ENCODE data around the gene ZFP90.

The ZFP90 gene

DNA sequence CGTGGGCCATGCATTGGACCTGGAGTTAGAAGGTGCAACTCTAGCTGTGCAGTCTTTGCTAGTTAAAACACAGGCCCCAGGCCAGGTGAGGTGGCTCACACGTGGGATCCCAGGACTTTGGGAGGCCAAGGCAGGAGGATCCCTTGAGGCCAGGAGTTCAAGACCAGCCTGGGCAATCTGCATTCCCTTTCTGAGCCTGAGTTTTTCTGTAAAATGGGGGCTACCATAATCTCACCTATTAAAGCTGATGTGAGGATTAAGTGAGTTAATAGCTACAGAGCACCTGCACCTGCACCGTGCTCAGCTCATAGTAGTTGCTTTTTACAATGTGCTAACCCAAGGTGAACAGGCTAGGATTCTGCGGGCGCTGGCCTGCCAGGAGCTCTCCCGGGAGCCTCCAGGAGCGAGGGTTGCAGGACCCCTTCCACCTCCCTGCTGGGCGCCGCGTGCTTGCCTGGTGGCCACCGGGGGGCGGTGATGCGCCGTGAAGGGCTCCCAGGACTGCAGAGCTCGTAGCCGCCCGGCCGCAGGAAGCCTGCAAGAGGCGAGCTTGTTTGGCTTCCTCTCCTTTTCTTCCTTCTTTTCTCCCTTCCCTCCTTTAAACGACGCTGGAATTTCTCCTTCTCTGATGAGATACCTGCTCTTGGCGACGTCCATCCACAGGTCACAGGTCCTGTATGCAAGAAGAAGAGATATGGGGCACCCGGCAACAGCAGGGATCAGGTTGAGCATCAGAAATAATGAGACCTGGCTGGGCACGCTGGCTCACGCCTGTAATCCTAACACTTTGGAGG is 51.3 kb downstream of the ZFP90 start:
- DNase-seq: peak; percentile 22 to 63 (median 37)

DNA sequence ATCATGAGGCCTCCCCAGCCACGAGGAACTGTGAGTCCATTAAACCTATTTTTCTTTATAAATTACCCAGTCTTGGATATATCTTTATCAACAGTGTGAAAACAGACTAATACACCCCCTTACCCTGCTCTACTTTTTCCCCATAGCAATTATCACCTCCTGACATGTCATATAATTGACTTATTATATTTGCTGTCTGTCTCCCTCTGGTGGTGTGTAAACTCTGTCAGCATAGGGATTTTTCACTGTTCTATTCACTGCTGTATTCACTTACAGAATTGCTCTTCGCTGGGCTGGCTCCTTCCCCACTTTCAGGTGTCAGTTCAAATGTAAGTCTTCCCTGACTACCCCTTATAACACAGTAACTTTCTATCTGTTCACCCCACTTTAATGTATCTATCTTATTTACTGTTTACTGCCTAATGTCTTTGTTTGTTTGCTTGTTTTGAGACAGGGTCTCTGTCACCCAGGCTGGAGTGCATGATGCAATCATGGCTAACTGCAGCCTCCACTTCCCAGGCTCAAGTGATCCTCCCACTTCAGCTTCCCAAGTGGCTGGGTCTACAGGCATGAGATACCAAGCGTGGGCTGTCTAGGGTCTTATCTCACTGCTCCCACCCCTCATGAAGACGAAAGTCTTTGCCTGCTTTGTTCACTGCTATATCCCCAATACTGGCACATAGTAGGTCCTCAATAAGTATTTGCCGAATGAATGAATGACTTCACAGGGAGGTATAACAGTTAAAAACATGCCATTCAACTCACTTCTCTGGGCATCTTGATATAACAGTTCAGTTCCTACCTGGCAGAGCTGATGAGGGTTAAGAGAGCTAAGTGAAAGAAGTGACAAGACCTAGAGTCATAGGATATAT is 53.6 kb downstream of the ZFP90 start:
- DNase-seq: peak in 2 of 5 donors; percentile 1 to 14

DNA sequence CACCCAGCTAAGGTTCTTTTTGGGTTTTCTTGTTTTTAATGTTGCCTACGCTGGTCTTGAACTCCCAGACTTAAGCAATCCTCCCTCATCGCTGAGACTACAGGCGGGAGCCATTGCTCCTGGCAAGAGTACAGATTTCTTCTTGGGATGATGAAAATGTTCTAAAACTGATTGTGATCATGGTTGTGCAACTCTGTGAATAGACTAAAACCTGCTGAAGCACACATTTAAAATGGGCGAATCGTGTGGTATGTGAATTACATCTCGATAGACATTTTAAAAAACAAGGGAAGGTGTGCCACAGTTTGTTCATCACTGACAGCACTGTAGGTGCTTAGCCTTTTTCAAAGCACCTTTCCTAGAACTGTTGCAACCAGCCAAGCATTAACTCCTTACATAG is 57.2 kb downstream of the ZFP90 start:
- no peak for DNase-seq

DNA sequence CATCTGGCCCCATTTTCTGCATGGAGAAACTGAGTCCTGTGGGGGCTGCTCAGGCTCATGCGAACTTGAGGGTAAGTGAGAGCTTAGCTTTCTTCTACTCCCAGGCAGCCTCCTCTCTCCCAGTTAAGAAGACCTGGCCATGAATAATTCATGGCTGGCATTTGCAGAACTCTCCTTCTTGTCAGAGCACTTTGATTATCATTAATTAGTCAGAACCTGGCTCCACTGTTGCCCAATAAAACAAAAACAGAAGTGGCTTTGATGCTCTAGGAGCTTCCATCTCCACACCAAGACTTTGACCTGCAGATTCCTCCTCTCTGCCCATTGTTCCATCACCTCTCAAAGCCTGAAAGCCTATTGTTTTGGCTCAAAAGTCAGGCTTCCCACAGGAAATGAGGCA is 60.5 kb downstream of the ZFP90 start:
- DNase-seq: no peak

DNA sequence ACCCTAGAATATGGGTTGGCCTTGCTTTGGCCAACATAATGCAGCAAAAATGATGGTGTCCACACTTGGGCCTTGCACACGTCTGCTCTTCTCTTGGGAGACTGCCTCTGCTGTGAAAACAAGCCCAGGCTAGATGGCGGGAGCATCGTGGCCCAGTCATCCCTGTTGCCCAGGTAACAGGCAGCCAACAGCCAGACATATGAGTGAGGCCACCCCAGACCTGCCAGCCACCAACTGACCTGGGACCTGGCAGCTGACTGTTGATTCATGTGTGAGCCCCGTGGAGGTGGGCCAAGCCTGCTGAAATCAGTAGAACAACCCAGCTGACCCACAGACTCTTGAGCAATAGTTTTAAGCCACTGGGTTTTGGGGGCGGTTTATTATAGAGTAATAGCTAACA is 66.7 kb downstream of the ZFP90 start:
- DNase-seq: no peak

DNA sequence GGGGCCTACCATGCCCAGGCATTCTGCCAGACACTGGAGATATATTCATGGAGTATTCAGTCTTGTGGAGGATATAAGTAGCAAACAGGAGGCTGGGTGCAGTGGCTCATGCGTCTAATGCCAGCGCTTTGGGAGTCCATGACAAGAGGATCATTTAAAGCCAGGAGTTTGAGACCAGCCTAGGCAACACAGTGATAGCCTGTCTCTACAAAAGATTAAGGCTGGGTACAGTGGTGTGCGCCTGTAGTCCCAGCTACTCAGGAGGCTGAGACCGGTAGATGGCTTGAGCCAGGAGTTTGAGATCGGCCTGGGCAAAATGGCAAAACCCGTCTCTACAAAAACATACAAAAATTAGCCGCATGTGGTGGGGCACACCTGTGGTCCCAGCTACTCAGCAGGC is 68.4 kb downstream of the ZFP90 start:
- DNase-seq: no peak

DNA sequence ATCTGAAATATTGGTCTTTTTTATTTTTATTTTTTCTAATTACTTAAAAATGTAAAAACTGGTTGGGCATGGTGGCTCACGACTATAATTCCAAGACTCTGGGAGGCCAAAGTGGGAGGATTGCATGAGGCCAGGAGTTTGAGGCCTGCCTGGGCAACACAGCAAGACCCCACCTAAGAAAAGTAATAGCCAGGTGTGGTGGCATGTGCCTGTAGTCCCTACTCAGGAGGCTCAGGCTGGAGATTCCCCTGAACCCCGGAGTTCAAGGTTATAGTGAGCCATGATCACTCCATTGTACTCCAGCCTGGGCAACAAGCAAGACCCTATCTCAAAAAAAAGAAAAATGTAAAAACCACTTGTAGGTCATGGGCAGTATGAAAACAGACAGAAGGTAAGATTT is 69.2 kb downstream of the ZFP90 start:
- DNase-seq: no peak

DNA sequence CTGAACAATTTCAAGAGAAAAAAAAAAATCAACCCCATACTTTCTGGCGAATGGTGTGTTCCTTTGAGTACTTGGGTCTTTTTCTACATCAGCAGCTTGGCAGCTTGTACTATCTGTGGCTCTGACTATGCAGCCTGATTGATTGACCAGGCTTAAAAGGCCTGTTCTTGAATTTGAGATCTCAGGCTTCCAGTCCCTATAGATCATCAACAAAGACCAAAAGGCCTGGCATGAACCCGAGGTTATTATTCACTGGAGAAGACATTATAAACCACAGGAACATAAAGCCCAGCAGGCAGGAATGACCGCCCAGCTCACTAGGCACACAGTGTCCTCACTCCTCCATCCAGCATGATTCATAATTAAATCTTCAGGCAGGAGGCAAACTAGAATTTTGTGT is 73.9 kb downstream of the ZFP90 start:
- no peak for DNase-seq

DNA sequence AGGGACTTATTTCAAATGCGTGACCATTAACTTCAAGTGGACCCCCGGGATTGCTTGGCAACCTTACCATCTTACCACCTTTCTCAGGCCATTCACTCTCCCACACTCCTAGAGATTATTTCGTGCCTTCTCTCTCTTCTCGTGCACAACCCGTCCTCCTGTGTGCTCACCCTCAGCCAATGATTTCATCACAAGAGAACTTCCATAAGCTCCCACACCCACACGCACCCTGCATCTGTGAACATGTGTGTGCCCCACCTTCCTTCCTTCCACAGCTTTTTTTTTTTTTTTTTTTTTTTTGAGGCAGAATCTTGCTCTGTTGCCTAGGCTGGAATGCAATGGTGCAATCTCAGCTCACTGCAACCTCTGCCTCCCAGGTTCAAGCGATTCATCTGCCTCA is 78.6 kb downstream of the ZFP90 start:
- no peak for DNase-seq
